PC-9 (cell line): ENCODE data around the gene L3MBTL3. TPM values are rescaled to one million over a fixed set of nuclear protein-coding genes. Genes with fewer than 3 reads are reported as not detected.

Experiments used
- BruUV-seq: library from RNA; stranded (reverse); fragments of 400-500 nt; replicated peaks from 2 replicates; lab custom pipeline; 2021; lab: Mats Ljungman, UMichigan
- CTCF ChIA-PET: fragments of 300-600 bp; sonication (Branson Sonifier 250); formaldehyde crosslinking; loops from one replicate; lab custom pipeline; 2022; ENCODE audit warnings: antibody characterized with exemption; lab: Charles Lee
- POLR2A ChIA-PET: fragments of 300-600 bp; sonication (Branson Sonifier 250); formaldehyde crosslinking; loops from one replicate; lab custom pipeline; 2022; ENCODE audit warnings: antibody characterized with exemption; ENCODE audit not compliant: unreplicated experiment; lab: Charles Lee
- DNase-seq, 2 experiments: peaks; one replicate each; pipeline versions ENCODE4 v3.0.0 to v3.0.0-alpha.2; 2015 to 2022; ENCODE audit warnings: mixed read lengths in 1 of 2
- H2AFZ ChIP-seq: fragments of 200-600 bp; sonication (generic); 2 replicates; pipeline ENCODE4 v1.8.1; 2017; ENCODE audit warnings: antibody characterized with exemption
- H3F3A ChIP-seq: fragments of 200-600 bp; sonication (generic); 2 replicates; pipeline ENCODE4 v1.8.1; 2017; ENCODE audit warnings: antibody characterized with exemption, mild to moderate bottlenecking, low read depth; ENCODE audit not compliant: insufficient read depth
- H3K27ac ChIP-seq: fragments of 200-600 bp; sonication (generic); 2 replicates; pipeline ENCODE4 v1.6.1; 2016; ENCODE audit warnings: mixed run types
- H3K27me3 ChIP-seq: fragments of 200-600 bp; sonication (generic); 2 replicates; pipeline ENCODE4 v1.6.1; 2016; ENCODE audit warnings: low read depth, mixed run types; ENCODE audit not compliant: insufficient read depth
- H3K36me3 ChIP-seq: fragments of 200-600 bp; sonication (generic); 2 replicates; pipeline ENCODE4 v1.6.1; 2016; ENCODE audit warnings: low read depth, mixed run types
- H3K4me1 ChIP-seq: fragments of 200-600 bp; sonication (generic); replicated peaks from 2 replicates; pipeline ENCODE4 v1.6.1; 2016; ENCODE audit warnings: mixed run types; ENCODE audit not compliant: insufficient read depth
- H3K4me2 ChIP-seq: fragments of 200-600 bp; sonication (generic); 2 replicates; pipeline ENCODE4 v1.6.1; 2017; ENCODE audit warnings: mixed run types
- H3K4me3 ChIP-seq: fragments of 200-600 bp; sonication (generic); 2 replicates; pipeline ENCODE4 v1.6.1; 2016; ENCODE audit warnings: mixed run types
- H3K79me2 ChIP-seq: fragments of 200-600 bp; sonication (generic); 2 replicates; pipeline ENCODE4 v1.6.1; 2017; ENCODE audit warnings: low read depth, mixed run types
- H3K9me2 ChIP-seq: fragments of 200-600 bp; sonication (generic); 2 replicates; pipeline ENCODE4 v1.8.1; 2017; ENCODE audit warnings: mild to moderate bottlenecking; ENCODE audit not compliant: insufficient read depth
- H3K9me3 ChIP-seq: fragments of 200-600 bp; sonication (generic); 2 replicates; pipeline ENCODE4 v1.8.1; 2016; ENCODE audit warnings: low read depth; ENCODE audit not compliant: insufficient read depth
- H4K20me1 ChIP-seq: fragments of 200-600 bp; sonication (generic); 2 replicates; pipeline ENCODE4 v1.8.1; 2017; ENCODE audit not compliant: insufficient read depth
- EZH2 ChIP-seq: fragments of 200-600 bp; sonication (generic); IDR thresholded peaks from 2 replicates; pipeline ENCODE4 v1.8.0; 2017; ENCODE audit warnings: antibody characterized with exemption, low read depth
- intact Hi-C: fragments of 100-400 bp; cut with micrococcal nuclease; formaldehyde crosslinking; loops from one replicate; pipeline ENCODE4 v1.10.0; 2022; ENCODE audit not compliant: unreplicated experiment
- total RNA-seq: library from RNA; stranded (reverse); gene quantifications from 2 replicates; pipeline ENCODE4 v1.2.3, GENCODE V29; 2021
- TF ChIP-seq, protein P1 (sequence below): fragments of 200-600 bp; sonication (generic); conservative IDR thresholded peaks from 2 replicates; pipeline ENCODE4 v1.6.1; 2017; ENCODE audit warnings: mixed run types, antibody characterized with exemption, mild to moderate bottlenecking, moderate library complexity

The L3MBTL3 gene
- total RNA-seq, 1 experiment from 2014 or later: 6.1 TPM

DNA sequence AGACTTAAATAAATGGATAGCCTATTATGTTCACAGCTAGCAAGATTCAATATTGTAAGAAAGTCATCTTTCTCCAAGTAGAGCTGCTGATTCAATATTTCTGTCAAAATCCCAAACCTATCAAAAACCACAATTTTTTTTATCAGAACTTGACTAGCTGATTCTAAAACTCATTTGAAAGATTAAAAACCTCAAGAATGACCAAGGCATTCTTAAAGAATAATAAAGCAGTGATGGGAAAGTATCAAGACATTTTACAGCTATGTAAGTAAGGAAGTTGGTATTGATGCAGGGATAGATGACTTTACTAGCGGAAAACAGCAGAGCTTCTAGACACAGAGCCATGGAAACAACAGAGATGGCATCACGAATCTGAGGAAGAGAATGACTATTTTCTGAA is 139.7 kb downstream of the L3MBTL3 start:
- Histone ChIP-seq H3K4me3 (no peak overlapping the region), H3K9me2 (no peaks in the 10 kb centered on the region), H3K4me2 (no peak overlapping the region), H4K20me1 (no peaks in the 10 kb centered on the region), H3K27me3 (no peaks in the 10 kb centered on the region), H3K79me2 (no peaks in the 10 kb centered on the region), H3K4me1 (no peaks in the 10 kb centered on the region), H3K27ac (no peak overlapping the region), H2AFZ (no peak overlapping the region), H3K36me3 (no peaks in the 10 kb centered on the region), H3F3A (no peaks in the 10 kb centered on the region), H3K9me3 (peaks cover 2% of the 10 kb centered on the region)
- ChIA-PET POLR2A (no interaction called here), CTCF (no interaction called here)
- DNase-seq: no peak
- TF ChIP-seq, protein P1, sequence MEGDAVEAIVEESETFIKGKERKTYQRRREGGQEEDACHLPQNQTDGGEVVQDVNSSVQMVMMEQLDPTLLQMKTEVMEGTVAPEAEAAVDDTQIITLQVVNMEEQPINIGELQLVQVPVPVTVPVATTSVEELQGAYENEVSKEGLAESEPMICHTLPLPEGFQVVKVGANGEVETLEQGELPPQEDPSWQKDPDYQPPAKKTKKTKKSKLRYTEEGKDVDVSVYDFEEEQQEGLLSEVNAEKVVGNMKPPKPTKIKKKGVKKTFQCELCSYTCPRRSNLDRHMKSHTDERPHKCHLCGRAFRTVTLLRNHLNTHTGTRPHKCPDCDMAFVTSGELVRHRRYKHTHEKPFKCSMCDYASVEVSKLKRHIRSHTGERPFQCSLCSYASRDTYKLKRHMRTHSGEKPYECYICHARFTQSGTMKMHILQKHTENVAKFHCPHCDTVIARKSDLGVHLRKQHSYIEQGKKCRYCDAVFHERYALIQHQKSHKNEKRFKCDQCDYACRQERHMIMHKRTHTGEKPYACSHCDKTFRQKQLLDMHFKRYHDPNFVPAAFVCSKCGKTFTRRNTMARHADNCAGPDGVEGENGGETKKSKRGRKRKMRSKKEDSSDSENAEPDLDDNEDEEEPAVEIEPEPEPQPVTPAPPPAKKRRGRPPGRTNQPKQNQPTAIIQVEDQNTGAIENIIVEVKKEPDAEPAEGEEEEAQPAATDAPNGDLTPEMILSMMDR: no peak
- TF ChIP-seq EZH2: no peak
- BruUV-seq: no TSS peak
- intact Hi-C loops: no loop called here

DNA sequence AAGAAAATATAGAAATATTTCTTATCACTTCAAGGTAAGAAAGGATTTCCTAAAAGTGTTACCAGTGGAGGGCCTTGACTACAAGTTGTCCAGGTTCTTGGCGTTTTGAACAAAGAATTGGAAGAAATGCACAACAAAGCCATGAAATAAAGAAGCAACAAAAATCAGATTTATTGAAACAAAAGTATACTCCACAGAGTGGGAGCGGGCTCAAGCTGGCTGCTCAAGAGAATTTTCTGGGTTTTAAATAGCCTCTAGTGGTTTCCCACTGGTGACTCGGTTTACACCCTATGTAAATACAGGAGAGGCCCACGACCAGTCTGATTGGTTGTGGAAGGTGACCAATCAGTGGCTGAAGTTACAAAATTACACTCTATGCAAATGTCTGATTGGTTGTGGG is 140.2 kb downstream of the L3MBTL3 start:
- no peaks in the 10 kb centered on the region for H3K36me3 ChIP-seq
- no peaks in the 10 kb centered on the region for H4K20me1 ChIP-seq
- no TSS peak for BruUV-seq
- no peak overlapping the region for H3K27ac ChIP-seq
- H3K4me1 ChIP-seq: no peaks in the 10 kb centered on the region
- H3K4me3 ChIP-seq: no peak overlapping the region
- no peak overlapping the region for H2AFZ ChIP-seq
- peaks cover 2% of the 10 kb centered on the region for H3K9me3 ChIP-seq
- ChIA-PET CTCF (no interaction called here), POLR2A (no interaction called here)
- DNase-seq: no peak
- H3K27me3 ChIP-seq: no peaks in the 10 kb centered on the region
- no peaks in the 10 kb centered on the region for H3F3A ChIP-seq
- no peak overlapping the region for H3K4me2 ChIP-seq
- H3K9me2 ChIP-seq: no peaks in the 10 kb centered on the region
- intact Hi-C loops: no loop called here
- TF ChIP-seq, protein P1: no peak
- TF ChIP-seq EZH2: no peak
- no peaks in the 10 kb centered on the region for H3K79me2 ChIP-seq

DNA sequence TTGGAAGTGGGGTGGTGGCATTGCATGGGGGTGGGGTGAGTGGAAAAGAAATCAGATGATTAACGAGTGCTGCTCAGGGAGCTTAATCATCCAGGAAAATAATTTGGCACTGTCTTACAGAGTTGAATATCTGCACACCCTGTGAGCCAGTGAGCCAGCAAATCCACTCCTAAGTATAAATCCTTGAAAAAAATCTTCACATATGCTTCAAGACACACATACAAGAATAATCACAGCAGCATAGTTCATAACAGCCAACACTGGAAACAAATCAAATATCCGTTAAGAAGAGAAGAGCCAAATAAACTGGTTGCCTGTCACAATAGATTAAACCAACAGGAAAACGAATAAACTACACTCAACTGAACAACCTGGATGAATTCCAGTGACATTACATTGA is 141.6 kb downstream of the L3MBTL3 start:
- no peaks in the 10 kb centered on the region for H3K27me3 ChIP-seq
- H2AFZ ChIP-seq: no peak overlapping the region
- TF ChIP-seq EZH2: no peak
- TF ChIP-seq, protein P1: no peak
- no peaks in the 10 kb centered on the region for H3F3A ChIP-seq
- H3K4me1 ChIP-seq: no peaks in the 10 kb centered on the region
- CTCF ChIA-PET: no interaction called here
- no TSS peak for BruUV-seq
- POLR2A ChIA-PET: no interaction called here
- no peaks in the 10 kb centered on the region for H3K9me2 ChIP-seq
- H3K27ac ChIP-seq: no peak overlapping the region
- no peak overlapping the region for H3K4me2 ChIP-seq
- peaks cover 2% of the 10 kb centered on the region for H3K9me3 ChIP-seq
- H3K79me2 ChIP-seq: no peaks in the 10 kb centered on the region
- no peaks in the 10 kb centered on the region for H4K20me1 ChIP-seq
- intact Hi-C loops: no loop called here
- no peak overlapping the region for H3K4me3 ChIP-seq
- no peak for DNase-seq
- no peaks in the 10 kb centered on the region for H3K36me3 ChIP-seq
